Smooth muscle cell (in vitro differentiated cells): ENCODE measurements around the gene EEF1AKMT2. TPM values are rescaled to one million over a fixed set of nuclear protein-coding genes. Genes with fewer than 3 reads are reported as not detected.

ENCODE experiments used
- DNase-seq: peaks from one replicate; lab custom pipeline; 2025; ENCODE audit not compliant: unreplicated experiment; lab: John Stamatoyannopoulos, UW
- H2AFZ ChIP-seq: fragments of 200-600 bp; sonication (generic); 2 replicates; pipeline ENCODE4 v1.6.0; 2016; ENCODE audit warnings: antibody characterized with exemption, low read depth, mild to moderate bottlenecking
- H3F3A ChIP-seq: fragments of 200-600 bp; sonication (generic); 2 replicates; pipeline ENCODE4 v1.6.0; 2017; ENCODE audit warnings: antibody characterized with exemption, low read depth
- H3K27ac ChIP-seq: fragments of 200-600 bp; sonication (generic); 2 replicates; pipeline ENCODE4 v1.5.1; 2016; ENCODE audit warnings: low read depth, mild to moderate bottlenecking
- H3K27me3 ChIP-seq: fragments of 200-600 bp; sonication (generic); 2 replicates; pipeline ENCODE4 v1.6.1; 2016; ENCODE audit warnings: low read depth, mild to moderate bottlenecking
- H3K36me3 ChIP-seq: fragments of 200-600 bp; sonication (generic); 2 replicates; pipeline ENCODE4 v1.5.1; 2016; ENCODE audit warnings: low read depth
- H3K4me1 ChIP-seq: fragments of 200-600 bp; sonication (generic); 2 replicates; pipeline ENCODE4 v1.5.1; 2016; ENCODE audit warnings: low read depth
- H3K4me2 ChIP-seq: fragments of 200-600 bp; sonication (generic); 2 replicates; pipeline ENCODE4 v1.6.0; 2016; ENCODE audit warnings: mild to moderate bottlenecking
- H3K4me3 ChIP-seq: fragments of 200-600 bp; sonication (generic); 2 replicates; pipeline ENCODE4 v1.5.1; 2016; ENCODE audit warnings: mild to moderate bottlenecking
- H3K79me2 ChIP-seq: fragments of 200-600 bp; sonication (generic); 2 replicates; pipeline ENCODE4 v1.6.0; 2016; ENCODE audit warnings: low read depth, mild to moderate bottlenecking
- H3K9ac ChIP-seq: fragments of 200-600 bp; sonication (generic); 2 replicates; pipeline ENCODE4 v1.6.0; 2016; ENCODE audit warnings: low read depth
- H3K9me3 ChIP-seq: fragments of 200-600 bp; sonication (generic); replicated peaks from 2 replicates; pipeline ENCODE4 v1.5.1; 2016; ENCODE audit warnings: low read depth
- H4K20me1 ChIP-seq: fragments of 200-600 bp; sonication (generic); 2 replicates; pipeline ENCODE4 v1.6.0; 2016; ENCODE audit warnings: low read depth
- CTCF ChIP-seq: fragments of 200-600 bp; sonication (generic); IDR thresholded peaks from 2 replicates; pipeline ENCODE4 v1.5.1; 2017; ENCODE audit warnings: borderline replicate concordance, mild to moderate bottlenecking, antibody characterized with exemption; ENCODE audit not compliant: insufficient read depth, poor library complexity, severe bottlenecking
- WGBS: methylation state at CpG from one replicate; pipeline ENCODE4 v1.1.7; 2016; ENCODE audit warnings: low lambda C conversion rate; 5-methylcytosine and 5-hydroxymethylcytosine counted together
- polyA plus RNA-seq: library from polyadenylated mRNA; unstranded; fragments of >200 nt; fragmentation: Nextera tagmentation; extraction: Ambion mirVana; gene quantifications from 2 replicates; pipeline ENCODE4 v1.2.1, GENCODE V29; 2016
- total RNA-seq: library from RNA; depleted of rRNA; stranded (reverse); fragments of >200 nt; gene quantifications from 2 replicates; pipeline ENCODE4 v1.2.3, GENCODE V29; 2014

The EEF1AKMT2 gene
- total and polyA plus RNA-seq, 2 experiments from 2014 or later: 20.1 to 26.4 TPM

GRCh38 chr10:124755581-124755980 is 36.1 kb downstream of the EEF1AKMT2 start:
- H3F3A ChIP-seq: no peaks in the 10 kb centered on the region
- DNase-seq: no peak

GRCh38 chr10:124754227-124754626 is 37.5 kb downstream of the EEF1AKMT2 start:
- WGBS: 94% methylated on average over 5 of the region's 5 CpGs
- no peak overlapping the region for H3K27ac ChIP-seq
- H3K4me3 ChIP-seq: no peak overlapping the region
- no peaks in the 10 kb centered on the region for H3K27me3 ChIP-seq
- H3F3A ChIP-seq: no peaks in the 10 kb centered on the region
- H3K4me2 ChIP-seq: no peak overlapping the region
- DNase-seq: no peak
- H2AFZ ChIP-seq: no peak overlapping the region
- peaks cover 7% of the 10 kb centered on the region for H3K36me3 ChIP-seq
- H3K9ac ChIP-seq: no peak overlapping the region
- no peaks in the 10 kb centered on the region for H3K4me1 ChIP-seq
- no peaks in the 10 kb centered on the region for H4K20me1 ChIP-seq
- no peak for TF ChIP-seq CTCF
- no peaks in the 10 kb centered on the region for H3K79me2 ChIP-seq
- no peaks in the 10 kb centered on the region for H3K9me3 ChIP-seq

More at GRCh38 chr10:124755581-124755980, 36.1 kb downstream of the EEF1AKMT2 start:
- H3K4me2 ChIP-seq: no peak overlapping the region
- no peaks in the 10 kb centered on the region for H3K4me1 ChIP-seq
- no peak overlapping the region for H3K4me3 ChIP-seq
- H3K9me3 ChIP-seq: no peaks in the 10 kb centered on the region
- no peaks in the 10 kb centered on the region for H3K27me3 ChIP-seq
- peaks cover 18% of the 10 kb centered on the region for H3K36me3 ChIP-seq
- H3K79me2 ChIP-seq: no peaks in the 10 kb centered on the region
- H3K27ac ChIP-seq: no peak overlapping the region
- H2AFZ ChIP-seq: no peak overlapping the region
- no peak overlapping the region for H3K9ac ChIP-seq
- H4K20me1 ChIP-seq: no peaks in the 10 kb centered on the region
- TF ChIP-seq CTCF: no peak
- 98% methylated on average over 2 of the region's 2 CpGs for WGBS

GRCh38 chr10:124748953-124749645 is 42.6 kb downstream of the EEF1AKMT2 start:
- DNase-seq: no peak
- Histone ChIP-seq H3K79me2 (no peaks in the 10 kb centered on the region), H4K20me1 (peaks cover 6% of the 10 kb centered on the region), H3K4me2 (no peak overlapping the region), H3K4me3 (no peak overlapping the region), H3K9me3 (no peaks in the 10 kb centered on the region), H3K4me1 (peaks cover 10% of the 10 kb centered on the region), H3K27ac (peak overlapping the region; percentile 19), H3K27me3 (no peaks in the 10 kb centered on the region), H3F3A (peaks cover 14% of the 10 kb centered on the region), H2AFZ (no peak overlapping the region), H3K36me3 (peaks cover 5% of the 10 kb centered on the region), H3K9ac (no peak overlapping the region)
- WGBS: 89% methylated on average over 4 of the region's 4 CpGs
- TF ChIP-seq CTCF: no peak

- Histone ChIP-seq H3K79me2 (no peaks in the 10 kb centered on the region), H3K4me2 (no peak overlapping the region), H3F3A (peaks cover 14% of the 10 kb centered on the region), H3K27me3 (no peaks in the 10 kb centered on the region), H3K4me1 (peaks cover 10% of the 10 kb centered on the region), H3K9ac (no peak overlapping the region), H3K27ac (no peak overlapping the region), H3K36me3 (peaks cover 5% of the 10 kb centered on the region), H3K4me3 (no peak overlapping the region), H4K20me1 (peaks cover 6% of the 10 kb centered on the region), H2AFZ (no peak overlapping the region), H3K9me3 (no peaks in the 10 kb centered on the region)
- no peak for TF ChIP-seq CTCF
- 98% methylated on average over 3 of the region's 3 CpGs for WGBS
- DNase-seq: no peak
These were observed 43.5 kb downstream of the EEF1AKMT2 start for GRCh38 chr10:124748166-124748565.
